GM18907 (cell line): ENCODE data around the gene GTSE1.

ENCODE experiments used
- ATAC-seq: cut with Tn5 transposase; IDR thresholded peaks from one replicate; pipeline ENCODE4 v1.9.1; 2021; ENCODE audit warnings: mild to moderate bottlenecking, moderate library complexity; ENCODE audit not compliant: unreplicated experiment

Gene GTSE1

DNA sequence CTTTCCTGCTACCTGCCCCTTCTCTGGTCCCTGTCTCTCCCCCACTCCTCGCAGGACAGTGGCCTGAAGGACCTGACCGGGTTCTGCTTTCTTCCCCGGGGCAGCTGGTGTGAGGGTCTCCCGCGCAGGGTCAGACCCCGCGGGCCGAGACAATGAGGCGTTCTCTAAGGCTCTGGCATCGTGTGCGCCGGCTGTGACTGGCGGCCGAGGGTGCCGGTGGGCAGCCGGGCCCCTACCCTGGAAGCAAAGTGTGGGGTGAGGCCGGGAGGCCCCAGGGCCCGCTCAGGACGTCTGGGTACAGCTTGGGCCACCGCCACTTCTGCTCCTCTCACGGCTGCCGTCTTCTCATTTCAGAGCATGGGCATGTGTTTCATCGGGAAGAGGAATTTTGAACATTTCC lies 55.1 kb downstream of the GTSE1 start:
- ATAC-seq: no peak

DNA sequence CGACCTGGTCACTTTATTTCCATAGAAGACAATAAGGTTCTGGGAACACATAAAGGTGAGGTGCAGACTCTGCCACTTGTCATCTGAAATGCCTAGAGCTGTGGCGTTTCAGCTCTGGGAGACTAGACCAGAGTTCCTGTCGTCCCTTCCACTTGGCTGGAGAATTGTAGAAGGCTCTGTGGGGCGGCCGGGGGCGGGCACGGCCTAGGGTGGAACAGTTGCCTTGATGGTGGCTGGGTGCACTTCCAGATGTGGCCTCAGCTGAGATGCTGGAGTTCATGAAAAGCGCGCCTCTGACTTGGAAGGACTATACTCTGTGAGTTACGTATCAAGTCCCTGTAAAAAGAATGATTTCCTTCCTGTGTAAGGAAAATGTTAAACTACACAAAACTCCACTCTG lies 55.6 kb downstream of the GTSE1 start:
- no peak for ATAC-seq

DNA sequence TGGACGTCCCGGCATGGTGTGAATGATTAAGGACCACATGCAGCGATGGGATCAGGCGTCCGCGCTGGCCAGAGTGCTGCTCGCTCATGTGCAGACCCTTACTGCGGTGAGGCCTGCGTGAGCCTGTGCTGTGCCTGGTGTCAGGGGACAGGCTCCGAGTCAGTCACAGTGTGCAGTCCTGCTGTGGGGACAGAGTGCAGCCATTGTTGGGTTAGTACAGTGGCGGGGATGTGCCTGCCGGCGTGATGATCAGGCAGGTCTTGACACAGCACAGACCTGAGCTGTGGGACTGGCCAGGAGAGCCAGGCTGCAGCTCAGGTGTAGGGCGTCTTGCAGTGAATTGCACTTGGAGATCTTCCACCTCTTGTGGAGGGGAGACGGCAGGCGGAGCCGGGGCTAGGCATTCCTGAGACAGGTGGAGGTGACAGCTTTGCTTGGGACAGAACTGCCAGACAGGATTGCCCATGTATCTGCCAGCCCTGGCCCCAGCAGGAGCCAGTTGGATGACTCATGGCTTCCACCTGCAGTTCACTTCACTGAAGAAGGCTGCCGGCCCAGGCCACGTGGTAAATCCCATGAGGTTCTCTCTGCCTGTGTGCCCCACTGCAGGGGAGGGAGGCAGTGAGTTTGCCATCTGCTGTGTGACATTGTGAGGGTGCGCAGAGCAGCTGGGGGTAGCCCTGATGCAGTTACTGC lies 56.2 kb downstream of the GTSE1 start:
- ATAC-seq: no peak

DNA sequence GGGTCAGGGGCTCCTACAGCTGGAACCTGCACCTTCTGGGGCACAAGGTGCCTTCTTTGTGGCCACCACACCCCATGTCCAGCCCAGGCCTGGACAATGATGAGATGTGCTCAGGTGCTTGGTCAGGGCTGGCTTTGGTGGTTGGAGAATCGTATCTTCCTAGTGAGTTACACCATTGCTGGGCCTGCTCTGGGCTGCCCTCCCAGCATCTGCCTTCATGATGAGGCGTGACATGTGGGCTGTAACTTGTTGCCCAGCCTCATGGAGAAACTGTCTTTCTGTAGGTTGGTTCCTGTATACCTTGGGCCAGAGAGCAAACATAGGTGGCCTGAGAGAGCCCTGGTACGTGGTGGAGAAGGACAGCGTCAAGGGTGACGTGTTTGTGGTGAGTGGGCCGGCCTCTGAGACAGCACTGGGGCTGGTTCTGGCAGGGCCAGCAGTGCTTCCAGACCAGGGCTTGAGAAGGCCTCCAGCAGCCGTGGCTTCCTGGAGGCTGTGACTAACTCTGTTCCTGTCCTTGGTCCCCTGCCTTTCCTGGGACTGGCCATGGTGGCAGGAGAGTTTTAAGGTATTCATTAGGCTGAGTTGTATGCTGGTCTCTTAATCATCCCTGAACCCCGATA lies 56.9 kb downstream of the GTSE1 start:
- no peak for ATAC-seq

DNA sequence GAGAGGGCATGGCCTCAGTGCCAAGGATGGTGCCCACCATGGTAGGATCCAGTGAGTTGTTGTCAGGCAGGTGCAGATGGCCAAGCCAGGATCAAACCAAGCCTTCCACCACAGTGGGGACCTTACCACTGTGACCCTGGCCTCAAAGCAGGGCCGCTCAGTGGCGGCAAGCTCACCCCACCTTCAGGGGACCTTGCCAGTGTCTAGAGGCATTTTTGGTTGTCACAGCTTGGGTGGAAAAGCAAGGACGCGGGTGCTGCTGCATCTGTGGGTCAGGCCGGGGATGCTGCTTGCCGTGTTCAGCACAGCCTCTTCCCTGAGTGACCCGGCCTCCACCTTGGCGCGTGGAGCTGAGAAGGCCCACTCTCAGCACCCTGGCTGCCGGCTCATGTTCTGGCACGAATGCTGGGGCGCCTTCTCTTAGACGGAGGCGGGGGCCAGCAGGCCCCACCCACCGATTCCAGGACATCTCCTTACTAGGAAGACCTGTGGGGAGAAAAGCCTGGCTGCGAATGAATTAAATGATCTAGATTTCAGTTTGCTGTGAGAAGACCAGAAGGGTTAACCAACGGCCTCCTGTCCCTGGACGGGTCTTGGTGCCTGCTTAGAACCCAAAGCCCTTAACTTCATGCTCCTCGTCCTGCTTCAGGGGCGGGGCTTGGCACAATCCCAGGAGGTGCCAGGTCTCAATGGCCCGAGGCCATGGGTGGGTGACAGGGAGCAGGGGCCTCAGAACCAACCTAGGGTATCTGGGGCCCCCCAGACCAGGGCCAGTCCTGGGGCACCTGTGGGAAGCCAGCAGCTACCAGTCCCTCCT lies 57.7 kb downstream of the GTSE1 start:
- no peak for ATAC-seq

DNA sequence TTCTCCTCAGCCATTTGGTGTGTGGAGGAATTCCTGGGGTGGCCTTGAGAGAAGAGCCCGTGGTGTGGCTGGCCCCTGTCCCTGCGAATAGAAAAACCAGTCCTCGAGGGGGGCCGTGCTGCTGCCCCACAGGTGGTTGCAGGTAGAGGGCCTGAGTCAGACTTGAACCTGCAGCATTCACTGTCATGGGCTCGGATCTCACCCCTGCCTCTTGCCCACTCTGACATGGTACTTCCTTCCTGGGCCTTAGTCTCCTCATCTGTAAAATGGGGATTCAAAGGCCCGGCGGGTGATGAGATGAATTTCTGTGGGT lies 58.3 kb downstream of the GTSE1 start:
- ATAC-seq: no peak

DNA sequence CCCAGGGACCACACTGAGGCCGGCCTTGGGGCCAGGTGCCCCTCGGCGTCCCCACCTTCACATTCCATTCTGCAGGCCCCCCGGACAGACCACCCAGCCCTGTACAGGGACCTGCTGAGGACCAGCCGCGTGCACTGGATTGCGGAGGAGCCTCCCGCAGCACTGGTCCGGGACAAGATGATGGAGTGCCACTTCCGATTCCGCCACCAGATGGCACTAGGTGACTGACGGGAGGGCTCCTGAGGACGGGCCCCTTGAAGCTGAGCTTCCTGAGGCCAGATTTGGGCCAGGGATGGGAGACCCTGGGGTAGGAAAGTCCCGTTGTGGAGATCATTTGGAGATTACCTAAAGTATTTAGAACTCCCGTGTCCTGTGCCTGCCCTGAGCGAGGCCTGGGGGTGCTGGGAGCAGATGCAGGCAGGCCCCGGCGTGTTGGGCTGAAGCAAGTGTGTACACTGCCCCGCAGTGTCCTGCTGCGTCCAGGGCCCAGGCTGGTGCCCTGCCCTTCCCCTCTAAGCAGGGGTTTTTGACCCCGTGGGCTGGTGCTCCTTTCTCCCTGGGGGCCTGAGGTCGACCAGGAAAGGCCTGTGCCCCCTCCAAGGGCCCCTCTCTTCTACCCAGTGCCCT lies 58.8 kb downstream of the GTSE1 start:
- ATAC-seq: no peak

DNA sequence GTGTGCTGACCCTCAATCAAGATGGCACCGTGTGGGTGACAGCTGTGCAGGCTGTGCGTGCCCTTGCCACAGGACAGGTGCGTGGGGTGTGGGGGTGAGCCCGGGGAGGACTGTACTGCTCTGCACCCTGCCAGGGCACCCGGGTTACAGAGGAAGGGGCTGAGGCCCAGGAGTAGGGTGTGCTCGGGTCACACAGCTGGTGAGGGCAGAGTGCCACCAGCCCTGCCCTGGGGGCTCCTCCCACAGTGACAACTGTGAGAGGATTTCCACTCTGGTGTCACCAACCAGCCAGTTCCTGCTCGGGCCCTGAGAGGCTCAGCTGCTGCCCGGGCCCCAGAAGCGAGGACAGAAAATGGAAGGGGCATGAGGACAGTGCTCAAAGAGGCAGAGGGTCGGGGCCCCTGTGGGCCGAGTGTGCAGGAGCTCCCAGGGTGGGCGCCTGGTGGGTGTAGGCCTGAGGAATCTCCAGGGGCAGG lies 59.4 kb downstream of the GTSE1 start:
- no peak for ATAC-seq

DNA sequence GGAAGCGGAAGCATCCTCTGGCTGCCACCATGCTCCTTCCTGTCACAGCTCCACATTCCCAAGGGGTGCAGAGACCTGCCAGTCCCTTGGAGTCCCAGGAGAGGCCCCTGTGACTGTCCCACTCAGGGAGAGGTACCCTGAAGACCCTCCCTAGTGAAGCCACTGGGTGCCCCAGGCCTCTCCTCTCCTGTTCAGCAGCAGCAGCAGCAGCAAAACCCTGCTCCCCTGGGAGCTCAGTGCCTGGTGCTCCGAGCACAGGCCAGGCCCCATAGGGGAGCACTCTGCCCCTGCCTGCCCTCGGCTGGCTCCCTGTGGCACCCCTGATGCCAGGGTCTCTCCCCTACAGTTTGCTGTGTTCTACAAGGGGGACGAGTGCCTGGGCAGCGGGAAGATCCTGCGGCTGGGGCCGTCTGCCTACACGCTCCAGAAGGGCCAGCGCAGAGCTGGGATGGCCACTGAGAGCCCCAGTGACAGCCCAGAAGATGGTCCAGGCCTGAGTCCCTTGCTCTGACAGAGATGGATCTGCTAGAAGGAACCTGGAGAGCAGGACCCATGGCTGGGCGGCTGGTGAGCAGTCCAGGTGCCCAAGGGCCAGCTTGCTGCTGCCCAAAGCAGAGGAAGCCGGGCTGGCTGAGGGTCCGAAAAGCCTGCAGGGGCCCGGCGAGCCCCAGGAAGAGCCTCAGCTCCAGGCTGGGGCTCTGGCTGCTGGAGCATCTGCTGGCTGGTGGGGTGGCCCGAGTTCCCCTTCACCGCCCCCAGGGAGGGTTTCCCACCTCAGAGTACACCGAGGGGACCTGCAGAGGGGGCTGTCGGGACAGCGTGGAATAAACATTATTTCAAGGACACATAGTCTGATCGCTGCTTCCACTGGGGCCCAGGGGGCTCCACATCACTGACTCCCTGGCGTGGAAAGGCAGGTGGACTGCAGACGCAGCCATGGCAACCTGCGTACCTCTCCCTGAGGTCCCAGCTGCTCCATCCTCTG lies 60.1 kb downstream of the GTSE1 start:
- ATAC-seq: no peak

DNA sequence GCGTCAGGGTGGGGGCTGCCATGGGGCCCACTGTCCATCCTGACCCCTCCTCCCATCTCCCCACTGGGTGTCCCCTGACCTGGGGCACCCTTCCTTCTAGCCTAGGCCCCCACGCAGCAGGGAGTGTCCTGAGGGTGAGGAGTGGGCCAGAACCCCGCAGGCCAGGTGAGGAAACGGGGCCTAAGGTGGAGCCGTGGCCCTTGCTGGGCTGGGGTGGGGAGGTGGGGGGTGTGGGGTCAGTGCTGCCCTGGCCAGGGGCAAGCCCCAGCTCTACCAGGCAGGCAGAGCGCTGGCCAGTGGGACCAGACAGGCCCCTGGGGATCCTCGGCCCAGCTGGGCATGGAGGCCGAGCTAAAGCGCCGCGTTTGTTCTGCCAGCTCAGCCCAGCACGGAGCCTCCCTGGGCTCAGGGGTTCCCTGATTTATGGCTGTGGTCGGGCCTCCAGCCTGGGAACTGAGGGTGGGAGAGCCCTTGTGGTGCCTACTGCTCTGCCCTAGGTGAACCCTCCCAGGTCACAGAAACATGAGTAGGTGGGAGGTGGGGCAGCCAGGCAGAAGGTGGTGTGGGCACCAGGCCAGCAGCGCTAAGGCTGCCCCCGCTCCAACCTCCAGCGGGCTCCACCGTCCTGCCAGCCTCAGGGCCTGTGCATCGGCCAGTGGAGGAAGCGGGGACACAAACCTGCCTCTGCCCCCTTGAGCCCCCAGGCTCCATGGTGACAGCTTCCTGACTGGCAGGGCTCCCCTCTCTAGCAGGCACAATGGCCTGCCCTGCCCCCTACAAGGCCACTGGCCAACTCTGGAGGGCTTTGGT lies 61.2 kb downstream of the GTSE1 start:
- ATAC-seq: no peak

DNA sequence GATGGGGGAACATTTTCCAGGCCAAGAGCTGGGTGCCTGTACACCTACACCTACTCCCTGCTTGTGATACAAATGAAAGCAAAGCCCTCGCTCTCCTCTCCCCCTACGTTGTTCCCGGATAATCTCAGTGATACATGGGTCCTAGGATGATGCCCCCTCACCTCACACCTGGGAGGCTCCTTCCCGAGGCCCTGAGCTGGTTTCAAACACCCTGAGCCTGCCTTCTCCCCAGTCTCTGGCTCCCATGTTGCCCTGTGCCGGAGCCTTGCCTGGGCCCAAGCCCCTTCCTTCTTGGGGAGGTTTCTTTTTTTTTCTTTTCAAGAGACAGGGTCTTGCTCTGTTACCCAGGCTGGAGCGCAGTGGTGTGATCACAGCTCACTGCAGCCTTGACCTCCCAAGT lies 62.1 kb downstream of the GTSE1 start:
- no peak for ATAC-seq

DNA sequence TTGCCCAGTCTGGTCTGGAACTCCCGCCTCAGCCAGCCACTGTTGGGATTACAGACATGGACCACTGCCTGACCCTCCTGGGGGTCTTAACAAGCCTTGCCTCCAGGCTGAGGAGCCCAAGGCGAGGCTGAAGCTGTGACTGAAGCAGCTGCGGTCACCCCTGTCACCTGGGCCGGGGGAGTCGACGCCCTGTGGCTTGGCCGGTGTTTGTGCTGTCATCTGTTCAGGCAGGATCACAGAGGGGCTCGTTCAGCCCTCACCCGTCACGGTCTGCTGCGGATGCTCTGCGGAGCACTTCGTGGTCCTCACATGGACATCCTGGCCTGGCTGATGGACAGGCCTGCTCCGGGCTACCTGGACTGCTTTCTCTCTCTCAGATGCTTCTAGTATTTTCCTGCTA lies 62.7 kb downstream of the GTSE1 start:
- no peak for ATAC-seq

DNA sequence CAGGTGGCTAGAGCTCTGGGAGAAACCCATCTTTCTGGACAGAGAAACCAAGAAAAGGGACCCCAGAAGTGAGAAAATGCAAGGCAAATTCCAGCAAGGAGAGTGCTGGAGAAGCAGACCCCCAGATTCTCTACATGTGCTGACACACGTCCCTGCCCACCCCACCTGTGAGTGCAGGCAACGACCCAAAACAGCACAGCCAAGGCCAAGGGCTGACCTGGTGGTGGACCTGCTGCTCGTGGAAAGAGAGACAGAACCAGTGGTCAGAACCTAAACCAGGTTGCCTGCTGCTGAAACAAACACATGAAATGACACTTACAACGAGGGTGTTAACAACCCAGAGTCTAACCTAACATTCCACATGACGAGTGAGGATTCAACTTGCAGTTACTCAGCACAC lies 63.4 kb downstream of the GTSE1 start:
- no peak for ATAC-seq

DNA sequence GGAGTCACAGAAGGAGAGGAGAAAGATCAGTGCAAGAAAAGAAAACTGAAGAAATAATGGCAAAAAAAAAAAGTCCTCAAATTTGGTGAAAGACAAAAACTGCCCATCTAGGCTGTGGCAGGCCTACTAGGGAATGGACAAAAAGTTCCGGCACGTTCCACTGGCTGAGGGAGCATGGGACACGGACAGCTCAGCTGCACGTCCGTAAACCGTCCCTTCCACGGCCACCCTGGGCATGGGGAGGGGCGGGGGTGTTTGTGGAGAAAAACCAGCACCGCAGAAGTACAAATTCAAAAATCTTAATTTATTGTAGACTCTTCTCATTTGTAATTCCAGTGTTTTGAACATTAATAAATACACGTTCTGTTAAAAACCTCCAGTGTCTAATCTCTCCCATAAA lies 64.2 kb downstream of the GTSE1 start:
- ATAC-seq: no peak

DNA sequence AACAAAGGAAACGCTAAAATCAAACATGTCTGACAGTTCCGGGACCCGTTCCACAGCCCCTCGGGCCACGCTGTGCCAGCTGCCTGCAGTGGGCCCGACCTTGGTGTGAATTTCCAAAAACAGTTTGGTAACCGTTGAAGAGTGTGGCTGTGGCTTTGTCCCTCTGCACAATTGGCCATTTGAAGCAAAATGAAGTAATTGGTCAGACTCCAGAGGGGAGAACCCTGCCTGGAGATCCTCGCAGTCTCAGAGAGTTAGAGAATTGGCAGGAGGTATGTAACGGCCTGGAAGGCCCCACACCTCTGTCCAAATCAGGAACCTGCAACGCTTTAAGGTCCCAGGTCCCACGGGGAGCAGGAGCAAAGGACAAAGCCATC lies 65.1 kb downstream of the GTSE1 start:
- no peak for ATAC-seq

DNA sequence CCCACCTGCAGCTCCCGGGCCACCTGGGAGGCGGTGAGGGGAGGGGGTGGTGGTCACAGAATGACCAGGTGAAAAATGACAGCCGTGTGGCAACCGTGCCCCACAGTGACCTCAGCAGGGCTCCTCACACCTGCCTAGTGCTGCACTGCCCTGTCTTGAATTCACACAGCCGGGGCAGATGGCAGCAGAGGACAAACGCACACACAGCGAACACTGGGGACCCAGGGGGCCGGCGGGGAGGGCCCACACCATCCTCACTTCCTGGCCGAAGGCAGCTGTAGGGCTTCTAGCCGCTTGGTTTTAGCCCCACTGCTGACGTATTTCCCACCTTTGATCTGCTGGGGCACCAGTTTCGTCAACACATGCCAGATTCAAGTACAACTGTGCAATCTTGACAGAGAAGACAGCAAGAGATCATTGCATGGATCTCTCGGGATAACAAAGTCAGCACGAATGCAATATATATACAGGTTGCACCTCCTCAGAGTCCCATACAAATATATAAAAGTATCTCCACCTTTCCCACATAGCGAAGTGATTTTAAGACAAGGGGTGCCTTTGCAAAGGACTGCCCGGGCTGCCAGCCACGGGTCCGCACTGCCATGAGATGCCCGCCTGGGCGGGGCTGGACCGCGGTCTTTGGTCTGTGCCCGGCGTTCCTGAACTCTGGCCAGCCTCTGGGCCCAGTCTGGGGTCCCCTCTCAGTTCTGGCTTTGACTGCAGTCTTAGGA lies 65.7 kb downstream of the GTSE1 start:
- ATAC-seq: no peak

DNA sequence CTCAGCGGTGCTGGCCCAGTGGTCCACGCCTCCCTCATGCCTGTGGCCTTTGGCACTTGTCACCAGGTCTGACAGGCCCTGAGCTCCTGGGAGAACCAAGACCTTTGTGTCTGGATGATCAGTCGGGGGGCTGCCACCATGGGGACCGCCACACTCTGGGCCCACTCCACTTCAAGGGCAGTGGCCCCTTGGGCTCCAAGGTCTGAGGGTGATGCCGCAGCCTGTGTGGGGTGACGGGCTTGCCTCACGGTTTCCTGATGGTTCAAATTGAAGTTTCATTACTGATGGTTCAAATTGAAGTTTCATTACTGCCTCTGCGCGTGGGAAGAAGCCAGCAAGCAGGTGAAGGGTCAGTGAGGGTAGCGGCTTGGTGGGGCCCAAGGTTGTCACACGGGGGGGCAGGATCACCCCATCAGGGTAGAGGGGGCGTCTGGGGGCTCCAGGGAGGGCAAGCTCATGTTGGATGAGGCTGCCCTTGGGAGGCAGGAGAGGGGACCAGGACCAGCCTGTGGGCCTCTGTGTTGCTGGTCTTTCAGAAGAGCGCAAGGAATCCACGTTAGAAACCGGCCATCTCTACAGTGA lies 66.4 kb downstream of the GTSE1 start:
- no peak for ATAC-seq

DNA sequence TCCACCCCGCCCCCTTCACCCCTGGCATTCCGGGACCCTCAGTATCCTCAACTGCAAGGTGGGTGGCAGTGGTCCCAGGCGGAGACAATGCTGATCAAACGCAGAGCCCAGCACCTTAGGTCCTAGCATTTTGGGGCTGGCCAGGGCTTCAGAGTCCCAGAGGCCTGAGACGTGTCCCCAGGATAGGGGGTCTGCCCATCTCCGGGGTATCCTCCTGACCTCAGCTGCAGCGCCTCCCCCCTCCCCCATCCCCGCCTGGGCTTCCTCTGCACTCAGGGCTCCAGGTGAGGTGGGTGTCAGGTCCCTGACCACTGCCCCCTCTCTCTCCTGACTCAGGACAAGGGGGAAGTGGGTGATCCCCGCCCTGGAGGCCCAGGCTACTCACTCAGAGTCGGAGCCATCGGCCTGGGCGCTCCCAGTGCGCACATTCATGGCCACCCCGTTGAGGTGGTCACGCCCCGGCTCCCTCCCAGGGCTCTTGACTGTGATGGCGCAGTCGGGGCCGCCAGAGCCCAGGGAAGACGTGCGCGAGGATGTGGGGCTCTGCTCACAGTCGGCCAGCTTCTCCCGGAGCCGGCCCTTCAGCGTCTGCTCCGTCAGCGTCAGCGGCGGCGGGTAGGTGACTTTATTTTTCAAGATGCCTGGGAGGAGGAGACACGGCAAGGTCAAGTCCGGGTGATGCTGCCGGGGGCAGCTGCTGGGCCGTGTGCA lies 67.1 kb downstream of the GTSE1 start:
- no peak for ATAC-seq
